BJ (cell line): ENCODE measurements around the gene MGME1. TPM values are rescaled to one million over a fixed set of nuclear protein-coding genes. Genes with fewer than 3 reads are reported as not detected.

Experiments used
- CTCF ChIA-PET: fragments of 350-600 bp; formaldehyde crosslinking; extraction: SDS; loops from one replicate; lab custom pipeline; 2021; ENCODE audit warnings: antibody characterized with exemption, inconsistent platforms; lab: Yijun Ruan, JAX
- POLR2A ChIA-PET: fragments of 300-600 bp; sonication (Branson Sonifier 250); formaldehyde crosslinking; extraction: SDS; loops from one replicate; lab custom pipeline; 2021; ENCODE audit warnings: antibody characterized with exemption; lab: Charles Lee
- DNase-seq: peaks from one replicate; pipeline ENCODE4 v3.0.0-alpha.2; 2011; ENCODE audit warnings: low read depth
- H3K27me3 ChIP-seq: 2 replicates; pipeline ENCODE4 v1.6.0; 2011; ENCODE audit warnings: low read length; ENCODE audit not compliant: control insufficient read depth, insufficient read depth
- H3K36me3 ChIP-seq: 2 replicates; pipeline ENCODE4 v1.5.1; 2011; ENCODE audit warnings: low read length; ENCODE audit not compliant: control insufficient read depth, insufficient read depth
- H3K4me3 ChIP-seq: 2 replicates; pipeline ENCODE4 v1.5.1; 2011; ENCODE audit warnings: low read depth, mild to moderate bottlenecking, control low read depth, low read length
- polyA plus RNA-seq: library from polyadenylated mRNA; depleted of rRNA; stranded (reverse); fragments of >200 nt; gene quantifications from 2 replicates; pipeline ENCODE4 v1.2.3, GENCODE V29; 2011
- TF ChIP-seq, protein P1 (sequence below): IDR thresholded peaks from 2 replicates; pipeline ENCODE4 v1.5.1; 2011; ENCODE audit warnings: low read depth, mild to moderate bottlenecking, control low read depth, inconsistent platforms, low read length, moderate library complexity; ENCODE audit not compliant: insufficient read depth

Gene MGME1
- polyA plus RNA-seq, 1 experiment = 7.2 TPM

DNA sequence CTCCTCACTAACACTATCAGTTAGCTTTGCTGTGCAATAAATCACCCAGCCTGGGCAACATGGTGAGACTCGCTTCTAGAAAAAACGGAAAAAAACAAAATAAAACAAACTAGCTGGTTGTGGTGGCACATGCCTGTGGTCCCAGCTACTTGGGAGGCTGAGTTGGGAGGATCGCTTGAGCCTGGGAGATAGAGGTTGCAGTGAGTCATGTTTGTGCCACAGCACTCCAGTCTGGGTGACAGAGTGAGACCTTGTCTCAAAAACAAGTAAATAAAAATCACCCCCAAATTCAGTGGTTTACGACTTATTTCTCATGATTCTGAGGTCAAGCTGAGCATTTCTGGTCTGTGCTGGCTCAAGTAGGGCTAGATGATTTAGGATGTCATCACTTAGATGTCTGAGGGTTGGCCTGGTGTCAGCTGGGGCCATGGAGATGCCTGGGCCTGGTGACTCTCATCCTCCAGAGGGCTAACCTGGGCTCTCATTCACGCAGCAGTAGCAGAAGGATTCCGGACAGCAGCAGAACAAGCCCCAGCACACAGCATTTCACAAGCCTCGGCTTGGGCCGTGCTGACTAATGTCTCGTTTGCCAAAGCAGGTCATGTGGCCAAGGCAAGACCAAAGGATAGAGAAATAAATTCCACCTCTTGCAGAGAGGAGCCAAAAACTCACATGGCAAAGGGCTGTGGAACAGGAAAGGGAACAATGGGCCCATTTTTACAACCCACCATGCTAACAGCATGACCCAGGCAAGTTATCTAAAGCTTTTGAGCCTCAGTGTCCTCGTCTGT is 32.5 kb downstream of the MGME1 start:
- ChIA-PET CTCF (interaction anchor here (1.4 kb wide), 1 partner anchor 11 kb away, joined by 5 read pairs; no protein-coding TSS in a partner anchor), POLR2A (no interaction called here)
- peaks cover 5% of the 10 kb centered on the region for H3K27me3 ChIP-seq
- DNase-seq = peak; percentile 24
- no peak overlapping the region for H3K4me3 ChIP-seq
- TF ChIP-seq, protein P1, sequence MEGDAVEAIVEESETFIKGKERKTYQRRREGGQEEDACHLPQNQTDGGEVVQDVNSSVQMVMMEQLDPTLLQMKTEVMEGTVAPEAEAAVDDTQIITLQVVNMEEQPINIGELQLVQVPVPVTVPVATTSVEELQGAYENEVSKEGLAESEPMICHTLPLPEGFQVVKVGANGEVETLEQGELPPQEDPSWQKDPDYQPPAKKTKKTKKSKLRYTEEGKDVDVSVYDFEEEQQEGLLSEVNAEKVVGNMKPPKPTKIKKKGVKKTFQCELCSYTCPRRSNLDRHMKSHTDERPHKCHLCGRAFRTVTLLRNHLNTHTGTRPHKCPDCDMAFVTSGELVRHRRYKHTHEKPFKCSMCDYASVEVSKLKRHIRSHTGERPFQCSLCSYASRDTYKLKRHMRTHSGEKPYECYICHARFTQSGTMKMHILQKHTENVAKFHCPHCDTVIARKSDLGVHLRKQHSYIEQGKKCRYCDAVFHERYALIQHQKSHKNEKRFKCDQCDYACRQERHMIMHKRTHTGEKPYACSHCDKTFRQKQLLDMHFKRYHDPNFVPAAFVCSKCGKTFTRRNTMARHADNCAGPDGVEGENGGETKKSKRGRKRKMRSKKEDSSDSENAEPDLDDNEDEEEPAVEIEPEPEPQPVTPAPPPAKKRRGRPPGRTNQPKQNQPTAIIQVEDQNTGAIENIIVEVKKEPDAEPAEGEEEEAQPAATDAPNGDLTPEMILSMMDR = no peak
- H3K36me3 ChIP-seq = no peaks in the 10 kb centered on the region

DNA sequence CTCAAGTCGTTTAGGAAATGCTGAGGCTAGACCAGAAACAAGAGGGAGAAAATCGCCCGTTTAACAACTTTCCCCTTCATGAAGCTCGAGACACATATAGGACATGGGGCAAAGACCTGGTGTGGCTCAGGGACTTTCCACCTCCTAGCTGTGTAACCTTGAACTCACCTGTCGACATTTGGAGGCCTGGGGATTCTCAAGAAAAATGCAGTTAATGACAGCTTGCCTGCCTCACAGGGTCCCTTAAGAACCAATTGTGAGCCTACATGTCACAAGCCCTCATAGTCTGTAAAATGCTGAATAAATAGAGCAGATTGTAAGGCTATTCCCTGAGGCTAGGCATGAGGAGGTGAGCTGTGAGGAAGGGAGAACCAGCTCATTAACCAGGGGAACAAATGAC is 35.1 kb downstream of the MGME1 start:
- peaks cover 4% of the 10 kb centered on the region for H3K27me3 ChIP-seq
- no peak for DNase-seq
- ChIA-PET POLR2A (no interaction called here), CTCF (interaction anchor here (1.2 to 1.3 kb wide), 2 partner anchors 7 to 272 kb away, joined by 3 read pairs; no protein-coding TSS in a partner anchor)
- H3K4me3 ChIP-seq = no peak overlapping the region
- TF ChIP-seq, protein P1 = no peak
- no peaks in the 10 kb centered on the region for H3K36me3 ChIP-seq

DNA sequence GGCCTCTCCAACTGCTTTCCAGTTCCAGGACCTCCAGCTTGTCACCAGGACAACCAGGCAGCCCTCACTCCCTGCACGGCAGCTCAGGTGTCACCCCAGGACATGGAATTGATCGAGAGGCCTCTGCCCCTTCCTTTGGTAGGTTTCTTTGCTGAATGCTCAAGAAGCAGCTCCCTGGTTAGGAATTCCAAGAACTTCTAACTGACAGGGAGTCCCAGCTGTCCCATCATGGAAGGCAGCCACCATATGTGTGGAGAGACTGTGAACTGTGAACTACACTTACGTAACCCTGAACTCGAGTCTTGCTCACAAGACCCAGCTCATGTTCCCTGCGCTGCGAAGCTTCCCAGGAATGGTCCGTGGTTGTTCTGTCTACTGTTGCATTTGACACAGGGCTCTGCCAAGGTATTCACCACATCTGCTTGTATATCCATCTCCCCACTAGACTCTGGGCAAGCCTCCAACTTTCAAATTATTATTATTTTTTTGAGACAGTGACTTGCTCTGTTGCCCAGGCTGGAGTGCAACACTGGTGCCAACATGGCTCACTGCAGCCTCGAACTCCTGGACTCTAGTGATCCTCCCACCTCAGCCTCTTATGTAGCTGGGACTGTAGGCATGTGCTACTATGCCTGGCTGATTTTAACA is 35.7 kb downstream of the MGME1 start:
- TF ChIP-seq, protein P1 = no peak
- Histone ChIP-seq H3K36me3 (no peaks in the 10 kb centered on the region), H3K27me3 (peaks cover 2% of the 10 kb centered on the region), H3K4me3 (no peak overlapping the region)
- no peak for DNase-seq
- ChIA-PET CTCF (interaction anchor here (1.2 to 1.3 kb wide), 2 partner anchors 8 to 271 kb away, joined by 3 read pairs; no protein-coding TSS in a partner anchor), POLR2A (no interaction called here)

DNA sequence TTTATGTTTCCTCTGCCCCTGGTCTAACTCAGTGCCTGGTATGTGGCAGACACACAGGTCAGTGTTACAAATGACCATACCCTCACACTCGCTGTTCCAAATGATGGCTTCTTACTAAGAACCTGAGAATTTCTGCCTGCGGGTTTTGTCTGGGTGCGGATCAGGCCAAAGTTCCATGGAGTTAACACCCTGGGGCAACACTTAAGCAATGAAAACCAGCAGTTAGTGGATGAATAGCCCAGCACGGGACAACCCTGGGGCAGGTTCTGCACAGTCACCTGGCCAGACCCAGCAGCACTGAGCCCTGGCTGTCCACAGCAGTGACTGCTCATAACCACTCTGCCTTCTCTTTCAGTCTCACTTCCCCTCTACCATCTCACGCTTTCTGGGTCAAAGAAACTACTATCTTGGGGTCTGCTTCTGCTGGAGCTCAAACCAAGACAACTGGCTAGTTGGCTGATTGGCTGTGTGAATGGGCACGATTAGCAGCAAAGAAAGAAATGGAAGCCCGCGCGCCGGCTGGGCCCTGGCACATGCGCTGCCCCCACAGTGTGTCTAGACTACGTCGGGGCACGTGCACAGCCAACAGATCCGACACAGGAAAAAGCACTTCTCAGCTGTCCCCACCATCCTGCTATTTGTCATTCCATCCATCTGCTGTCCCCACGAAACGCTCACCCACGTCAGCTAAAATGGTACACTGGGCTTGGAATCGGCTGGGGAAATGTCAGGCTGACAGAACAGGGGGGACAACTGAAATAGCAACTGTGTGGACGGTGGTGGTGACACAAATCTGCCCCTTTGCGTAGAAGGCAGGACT is 36.6 kb downstream of the MGME1 start:
- Histone ChIP-seq H3K36me3 (no peaks in the 10 kb centered on the region), H3K27me3 (peaks cover 2% of the 10 kb centered on the region), H3K4me3 (no peak overlapping the region)
- no peak for DNase-seq
- POLR2A ChIA-PET = no interaction called here
- TF ChIP-seq, protein P1 = no peak
- CTCF ChIA-PET = interaction anchor here (0.6 to 1.3 kb wide), 4 partner anchors 9 to 270 kb away, joined by 3 read pairs; no protein-coding TSS in a partner anchor

DNA sequence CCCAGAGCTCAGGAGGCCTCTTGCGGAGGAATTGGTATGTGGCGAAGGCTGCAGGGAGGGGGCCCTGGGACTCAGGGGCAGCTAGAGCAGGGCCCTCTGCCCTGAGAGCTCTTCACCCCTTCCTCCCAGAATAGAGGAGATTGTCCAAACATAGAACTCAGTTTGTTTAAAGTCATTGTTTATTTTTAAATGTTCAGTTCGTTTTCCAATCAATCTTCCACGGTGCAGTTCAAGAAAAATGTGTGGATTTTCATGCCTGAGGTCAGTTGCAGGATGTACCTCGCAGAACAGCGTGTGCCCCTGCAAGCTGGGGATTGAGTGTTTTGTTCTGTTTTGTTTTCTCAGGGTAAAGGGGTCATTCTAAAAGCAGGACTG is 37.2 kb downstream of the MGME1 start:
- no peaks in the 10 kb centered on the region for H3K36me3 ChIP-seq
- POLR2A ChIA-PET = no interaction called here
- no peak overlapping the region for H3K4me3 ChIP-seq
- CTCF ChIA-PET = interaction anchor here (0.6 to 1.3 kb wide), 2 partner anchors 9 to 11 kb away, joined by 3 read pairs; no protein-coding TSS in a partner anchor
- no peak for DNase-seq
- peaks cover 2% of the 10 kb centered on the region for H3K27me3 ChIP-seq
- TF ChIP-seq, protein P1 = no peak
